Thyroid gland (tissue), 4 donors: ENCODE results near the gene RASGRP2. TPM values are rescaled to one million over a fixed set of nuclear protein-coding genes. Genes with fewer than 3 reads are reported as not detected.
A peak's percentile ranks its signal among the peaks of the same experiment; 100 is the strongest.

Experiments
- DNase-seq, 2 donors: peaks; one replicate each; pipeline ENCODE4 v3.0.0-alpha.2; 2019
- H3K27ac ChIP-seq, 3 donors: fragments of 200-600 bp; sonication (generic); 1 replicate in 2 of 3; 2 replicates in 1 of 3; pipeline ENCODE4 v1.5.1; 2016 to 2019; ENCODE audit warnings: mild to moderate bottlenecking in 1 of 3, moderate library complexity in 1 of 3
- H3K27me3 ChIP-seq: fragments of 200-600 bp; sonication (generic); one replicate; pipeline ENCODE4 v1.5.1; 2019
- H3K36me3 ChIP-seq, 2 donors: fragments of 200-600 bp; sonication (generic); one replicate each; pipeline ENCODE4 v1.5.1; 2016 to 2019
- H3K4me1 ChIP-seq, 2 donors: fragments of 200-600 bp; sonication (generic); one replicate each; pipeline ENCODE4 v1.5.1; 2017 to 2019
- H3K4me3 ChIP-seq, 3 donors: fragments of 200-600 bp; sonication (generic); replicated peaks in 1 of 3; 1 replicate in 2 of 3; 2 replicates in 1 of 3; pipeline ENCODE4 v1.5.1; 2016; ENCODE audit warnings: mild to moderate bottlenecking in 1 of 3
- H3K9me3 ChIP-seq: fragments of 200-600 bp; sonication (generic); one replicate; pipeline ENCODE4 v1.5.1; 2017
- CTCF ChIP-seq, 6 experiments: fragments of 200-600 bp in 3 of 6; fragments of 450-650 bp in 3 of 6; sonication (generic) in 3 of 6; IDR thresholded peaks; one replicate each; pipeline ENCODE4 v1.5.1; 2016 to 2019; ENCODE audit warnings: antibody characterized with exemption in 6 of 6, mild to moderate bottlenecking in 2 of 6, inconsistent platforms in 1 of 6, moderate library complexity in 1 of 6
- POLR2A ChIP-seq, 2 donors: fragments of 450-650 bp; IDR thresholded peaks; one replicate each; pipeline ENCODE4 v1.6.1; 2017; ENCODE audit warnings: antibody characterized with exemption in 2 of 2, mild to moderate bottlenecking in 2 of 2, moderate library complexity in 1 of 2
- WGBS, 2 donors: methylation state at CpG; one replicate each; pipeline ENCODE4 v1.1.5; 2017; 5-methylcytosine and 5-hydroxymethylcytosine counted together
- intact Hi-C: fragments of 100-400 bp; cut with DNase I; formaldehyde crosslinking; loops from one replicate; pipeline ENCODE4 v1.15.1; 2023
- total RNA-seq, 4 donors: library from RNA; depleted of rRNA; stranded (reverse); fragments of >200 nt; gene quantifications; one replicate each; pipeline ENCODE4 v1.2.3, GENCODE V29; 2016

Gene RASGRP2
- total RNA-seq, 4 donors from 2014 or later: 2.8 to 8.9 (median 6.6) TPM

DNA sequence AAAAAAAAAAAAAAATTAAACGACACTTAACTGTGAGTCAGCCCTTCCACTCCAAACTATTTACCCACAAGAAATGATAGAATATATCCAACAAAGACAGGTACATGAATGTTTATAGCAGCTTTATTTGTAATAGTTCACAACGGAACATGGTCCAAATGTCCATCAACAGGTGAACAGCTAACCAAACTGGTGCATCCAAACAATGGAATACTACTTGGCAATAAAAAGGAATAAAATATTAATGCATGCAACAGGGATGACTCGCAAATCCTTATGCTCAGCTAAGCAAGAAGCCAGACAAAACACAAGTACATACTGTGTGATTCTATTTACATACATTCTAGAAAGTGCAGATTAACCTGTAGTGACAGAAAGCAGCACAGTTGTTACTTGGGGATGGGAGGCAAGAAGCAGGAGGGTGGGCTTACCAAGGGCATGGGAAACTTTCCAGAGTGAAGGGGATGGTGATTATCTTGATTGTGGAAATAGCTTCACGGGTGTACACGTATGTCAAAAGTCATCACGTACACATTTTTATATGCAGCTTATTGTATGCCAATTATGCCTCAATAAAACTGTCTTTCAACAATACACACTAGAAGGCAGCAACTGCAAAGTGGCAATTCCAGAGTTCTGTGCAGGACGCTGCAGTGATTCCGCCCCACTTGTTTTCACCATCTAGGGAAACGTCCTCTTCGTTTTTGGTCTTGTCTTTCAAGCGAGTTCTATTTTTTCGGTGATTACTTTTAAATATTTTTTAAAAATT, 41.1 kb upstream of the RASGRP2 start:
- Histone ChIP-seq H3K36me3 (peaks cover 0 to 12% of the 10 kb centered on the region in 2 donors), H3K27ac (no peak overlapping the region), H3K9me3 (no peaks in the 10 kb centered on the region), H3K27me3 (no peaks in the 10 kb centered on the region), H3K4me1 (peaks cover 0 to under 1% of the 10 kb centered on the region in 2 donors), H3K4me3 (no peak overlapping the region)
- TF ChIP-seq POLR2A (IDR thresholded peaks at IDR 0.05): no peak
- no peak for TF ChIP-seq CTCF (IDR thresholded peaks at IDR 0.05)
- WGBS, 2 donors: 92 to 93% methylated on average over 12 of the region's 12 CpGs
- DNase-seq: no peak
- intact Hi-C loops: loop anchor here (10.0 kb wide), 1 partner anchor 110 kb away; no protein-coding TSS in a partner anchor

- H3K36me3 ChIP-seq: peaks cover 25 to 26% of the 10 kb centered on the region in 2 donors
- intact Hi-C loops: no loop called here
- WGBS, 2 donors: 0% methylated on average over 29 to 54 of the region's 80 CpGs
- H3K27ac ChIP-seq: peak within 1 kb of the TSS; percentile 93 to 98 (median 97)
- H3K4me1 ChIP-seq: peaks cover 17 to 23% of the 10 kb centered on the region in 2 donors
- DNase-seq: peak; percentile 99 to 100
- no peaks in the 10 kb centered on the region for H3K9me3 ChIP-seq
- peak within 1 kb of the TSS; percentile 75 to 92 (median 86) for H3K4me3 ChIP-seq
- TF ChIP-seq POLR2A (IDR thresholded peaks at IDR 0.05) (peak; percentile 56 to 97), CTCF (IDR thresholded peaks at IDR 0.05) (no peak)
- H3K27me3 ChIP-seq: no peaks in the 10 kb centered on the region
These were observed 34.7 kb upstream of the RASGRP2 start, which contains the start of gene SF1 for GRCh38 chr11:64778473-64779298. TSS of gene SF1 (minus strand) at chr11:64778542. CDS start at chr11:64778392, 150 bp downstream.

GRCh38 chr11:64778223-64778472, 34.2 kb upstream of the RASGRP2 start:
- 0% methylated on average over 4 of the region's 28 CpGs; no CpG with 5 or more reads in 1 of the 2 donors for WGBS, 2 donors
- H3K27ac ChIP-seq: peak overlapping the region; percentile 93 to 98 (median 97)
- peak overlapping the region; percentile 75 to 92 (median 86) for H3K4me3 ChIP-seq
- peaks cover 17 to 26% of the 10 kb centered on the region in 2 donors for H3K4me1 ChIP-seq
- TF ChIP-seq CTCF (IDR thresholded peaks at IDR 0.05) (no peak), POLR2A (IDR thresholded peaks at IDR 0.05) (no peak)
- H3K27me3 ChIP-seq: no peaks in the 10 kb centered on the region
- intact Hi-C loops: no loop called here
- peaks cover 30 to 31% of the 10 kb centered on the region in 2 donors for H3K36me3 ChIP-seq
- no peak for DNase-seq
- H3K9me3 ChIP-seq: no peaks in the 10 kb centered on the region

DNA sequence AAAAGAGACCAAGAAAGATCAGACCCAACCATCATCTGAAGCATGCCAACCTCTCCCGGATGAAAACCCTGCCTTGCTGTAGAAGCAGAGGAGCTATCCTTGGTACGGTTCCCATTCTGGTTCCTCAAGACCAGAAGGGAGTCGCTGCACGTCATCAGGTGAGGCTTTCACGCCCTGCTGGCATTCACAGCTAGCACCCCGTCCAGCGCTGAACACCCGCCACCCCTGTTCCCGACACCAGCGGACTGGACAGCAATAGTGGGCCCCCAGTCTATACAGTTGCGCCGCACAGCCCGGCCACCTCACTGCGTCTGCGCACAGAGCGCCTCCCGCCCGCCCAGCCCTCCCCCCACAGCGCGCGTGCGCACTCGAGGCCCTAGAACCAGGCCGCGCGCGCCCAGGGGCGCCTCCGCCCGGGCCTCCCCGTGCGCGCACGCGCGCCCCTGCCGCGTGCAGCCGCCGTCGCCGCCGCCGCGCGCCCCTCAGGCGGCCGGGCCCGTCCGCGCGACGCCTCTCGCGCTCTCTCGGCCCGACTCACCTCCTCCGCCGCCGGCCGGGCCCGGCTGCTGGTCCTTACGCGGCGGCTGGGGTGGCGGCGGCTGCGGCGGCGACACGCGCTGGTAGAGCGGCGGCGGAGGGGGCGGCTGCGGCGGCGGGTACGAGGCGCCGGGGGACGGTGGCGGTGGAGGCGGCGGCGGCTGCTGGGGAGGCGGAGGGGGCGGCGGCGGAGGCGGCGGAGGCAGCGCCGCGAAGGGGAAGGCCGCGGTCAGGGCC, 33.7 kb upstream of the RASGRP2 start:
- WGBS, 2 donors: 0% methylated on average over 4 to 12 of the region's 98 CpGs
- no peaks in the 10 kb centered on the region for H3K9me3 ChIP-seq
- peaks cover 35 to 36% of the 10 kb centered on the region in 2 donors for H3K36me3 ChIP-seq
- H3K4me1 ChIP-seq: peaks cover 17 to 30% of the 10 kb centered on the region in 2 donors
- DNase-seq: peak; percentile 76 to 80
- H3K27me3 ChIP-seq: no peaks in the 10 kb centered on the region
- intact Hi-C loops: no loop called here
- H3K4me3 ChIP-seq: peak overlapping the region; percentile 57 to 92 (median 86)
- TF ChIP-seq CTCF (IDR thresholded peaks at IDR 0.05): no peak
- TF ChIP-seq POLR2A (IDR thresholded peaks at IDR 0.05): peak; percentile 12 to 26
- H3K27ac ChIP-seq: peak overlapping the region; percentile 93 to 98 (median 97)
